Neuronal stem cell (in vitro differentiated cells): ENCODE data around the gene AGXT.

ENCODE experiments used
- DNase-seq: peaks from one replicate; pipeline ENCODE4 v3.0.0-alpha.2; 2013; ENCODE audit warnings: low spot score
- H2AFZ ChIP-seq: one replicate; pipeline ENCODE4 v1.6.1; 2013; ENCODE audit warnings: mild to moderate bottlenecking, low read length, inconsistent platforms
- H2AK5ac ChIP-seq: 2 replicates; pipeline ENCODE4 v1.6.1; 2013; ENCODE audit warnings: low read depth, mild to moderate bottlenecking, inconsistent platforms, low read length, moderate library complexity, mixed read lengths
- H2BK120ac ChIP-seq: 2 replicates; pipeline ENCODE4 v1.6.1; 2013; ENCODE audit warnings: low read depth, mild to moderate bottlenecking, inconsistent platforms, low read length, moderate library complexity, mixed read lengths
- H2BK12ac ChIP-seq: one replicate; pipeline ENCODE4 v1.6.1; 2013; ENCODE audit warnings: low read length, inconsistent platforms
- H2BK15ac ChIP-seq: 2 replicates; pipeline ENCODE4 v1.6.1; 2013; ENCODE audit warnings: mild to moderate bottlenecking, low read length, inconsistent platforms, mixed read lengths
- H2BK5ac ChIP-seq: one replicate; pipeline ENCODE4 v1.6.1; 2013; ENCODE audit warnings: inconsistent platforms, mild to moderate bottlenecking, low read length, moderate library complexity
- H3K14ac ChIP-seq: one replicate; pipeline ENCODE4 v1.6.1; 2013; ENCODE audit warnings: low read length, inconsistent platforms
- H3K18ac ChIP-seq: 2 replicates; pipeline ENCODE4 v1.6.1; 2013; ENCODE audit warnings: low read length, inconsistent platforms
- H3K23ac ChIP-seq: 2 replicates; pipeline ENCODE4 v1.6.1; 2013; ENCODE audit warnings: low read depth, mild to moderate bottlenecking, mixed read lengths, low read length, inconsistent platforms; ENCODE audit not compliant: poor library complexity
- H3K27ac ChIP-seq: replicated peaks from 3 replicates; pipeline ENCODE4 v1.5.1; 2013; ENCODE audit warnings: low read length, inconsistent platforms
- H3K27me3 ChIP-seq, 3 experiments: 2 replicates each; pipeline ENCODE4 v1.6.1; 2013; ENCODE audit warnings: low read length in 3 of 3, mild to moderate bottlenecking in 2 of 3, inconsistent platforms in 1 of 3, low read depth in 1 of 3, mixed read lengths in 1 of 3, moderate library complexity in 1 of 3; ENCODE audit not compliant: control insufficient read depth in 3 of 3, insufficient read depth in 3 of 3
- H3K36me3 ChIP-seq, 2 donors: replicated peaks in 1 of 2; 2 replicates each; pipeline ENCODE4 v1.6.1; 2013; ENCODE audit warnings: low read length in 2 of 2; ENCODE audit not compliant: control insufficient read depth in 2 of 2, insufficient read depth in 2 of 2
- H3K4ac ChIP-seq: 2 replicates; pipeline ENCODE4 v1.6.1; 2013; ENCODE audit warnings: inconsistent platforms, mild to moderate bottlenecking, low read length, moderate library complexity
- H3K4me1 ChIP-seq, 2 donors: 1 replicate in 1 of 2; 2 replicates in 1 of 2; pipeline ENCODE4 v1.6.1; 2013; ENCODE audit warnings: low read length in 2 of 2, low read depth in 1 of 2; ENCODE audit not compliant: control insufficient read depth in 2 of 2, insufficient read depth in 1 of 2
- H3K4me2 ChIP-seq: one replicate; pipeline ENCODE4 v1.6.1; 2013; ENCODE audit warnings: mild to moderate bottlenecking, low read length, inconsistent platforms; ENCODE audit not compliant: insufficient read depth, poor library complexity, severe bottlenecking
- H3K4me3 ChIP-seq, 2 donors: 2 replicates each; pipeline ENCODE4 v1.5.1; 2013; ENCODE audit warnings: low read length in 2 of 2, mild to moderate bottlenecking in 2 of 2, inconsistent platforms in 1 of 2, moderate library complexity in 1 of 2
- H3K79me1 ChIP-seq: one replicate; pipeline ENCODE4 v1.6.1; 2013; ENCODE audit warnings: low read depth, mild to moderate bottlenecking, inconsistent platforms, low read length, moderate library complexity
- H3K9ac ChIP-seq: one replicate; pipeline ENCODE4 v1.6.1; 2013; ENCODE audit warnings: mild to moderate bottlenecking, low read depth, low read length, inconsistent platforms; ENCODE audit not compliant: poor library complexity
- H3K9me3 ChIP-seq, 2 donors: replicated peaks in 1 of 2; 2 replicates each; pipeline versions ENCODE3 to v1.6.1; 2013; ENCODE audit warnings: low read length in 2 of 2, mild to moderate bottlenecking in 2 of 2, inconsistent platforms in 1 of 2, low read depth in 1 of 2, mixed read lengths in 1 of 2, moderate library complexity in 1 of 2; ENCODE audit not compliant: control insufficient read depth in 2 of 2, insufficient read depth in 1 of 2
- H4K8ac ChIP-seq: one replicate; pipeline ENCODE4 v1.6.1; 2013; ENCODE audit warnings: low read depth, mild to moderate bottlenecking, inconsistent platforms, low read length, moderate library complexity
- H4K91ac ChIP-seq: one replicate; pipeline ENCODE4 v1.6.1; 2013; ENCODE audit warnings: low read length, low read depth, mild to moderate bottlenecking, inconsistent platforms; ENCODE audit not compliant: poor library complexity
- WGBS, 2 donors: extraction: QIAGEN DNeasy Blood & Tissue Kit; methylation state at CpG; one replicate each; pipeline ENCODE4 v1.1.7; 2013; ENCODE audit warnings: missing lambda C conversion rate in 2 of 2, mixed read lengths in 1 of 2; ENCODE audit not compliant: insufficient read length in 2 of 2, insufficient replicate concordance in 1 of 2; ENCODE audit errors: extremely low coverage in 2 of 2; 5-methylcytosine and 5-hydroxymethylcytosine counted together

AGXT gene

GRCh38 chr2:240878341-240878936, 9.8 kb downstream of the AGXT start:
- H3K79me1 ChIP-seq: no peaks in the 10 kb centered on the region
- no peak overlapping the region for H3K27ac ChIP-seq
- peak overlapping the region; percentile 70 for H3K18ac ChIP-seq

GRCh38 chr2:240879105-240879504, 10.5 kb downstream of the AGXT start:
- WGBS, 2 donors: no CpG with 5 or more reads among the region's 7 CpGs

More at GRCh38 chr2:240878341-240878936, 9.8 kb downstream of the AGXT start:
- H3K4ac ChIP-seq: no peak overlapping the region
- H3K36me3 ChIP-seq: no peaks in the 10 kb centered on the region
- H3K23ac ChIP-seq: peak overlapping the region; percentile 14
- H2BK12ac ChIP-seq: no peak overlapping the region
- H4K91ac ChIP-seq: no peak overlapping the region
- H2BK15ac ChIP-seq: no peak overlapping the region
- H3K27me3 ChIP-seq: peaks cover 0 to 28% (median 0%) of the 10 kb centered on the region in 3 experiments
- no peak overlapping the region for H2AFZ ChIP-seq
- no CpG with 5 or more reads among the region's 18 CpGs for WGBS, 2 donors
- H2AK5ac ChIP-seq: peak overlapping the region; percentile 91
- H4K8ac ChIP-seq: no peak overlapping the region
- H3K14ac ChIP-seq: no peak overlapping the region
- H3K4me3 ChIP-seq: no peak overlapping the region
- no peak for DNase-seq
- H3K9me3 ChIP-seq: no peaks in the 10 kb centered on the region
- H2BK5ac ChIP-seq: no peak overlapping the region
- H3K4me2 ChIP-seq: no peak overlapping the region
- H2BK120ac ChIP-seq: no peak overlapping the region
- H3K4me1 ChIP-seq: no peaks in the 10 kb centered on the region
- no peak overlapping the region for H3K9ac ChIP-seq

GRCh38 chr2:240881913-240882312, 13.3 kb downstream of the AGXT start:
- no peaks in the 10 kb centered on the region for H3K79me1 ChIP-seq
- H4K91ac ChIP-seq: no peak overlapping the region
- H3K18ac ChIP-seq: no peak overlapping the region
- H3K4me2 ChIP-seq: no peak overlapping the region
- peaks cover 0 to 13% (median 0%) of the 10 kb centered on the region in 3 experiments for H3K27me3 ChIP-seq
- no peak overlapping the region for H3K4ac ChIP-seq
- DNase-seq: no peak
- H2BK120ac ChIP-seq: no peak overlapping the region
- no peaks in the 10 kb centered on the region for H3K36me3 ChIP-seq
- H3K4me3 ChIP-seq: no peak overlapping the region
- no peak overlapping the region for H2AK5ac ChIP-seq
- no peak overlapping the region for H3K27ac ChIP-seq
- no peak overlapping the region for H2AFZ ChIP-seq
- no peak overlapping the region for H4K8ac ChIP-seq
- no peak overlapping the region for H2BK15ac ChIP-seq
- WGBS, 2 donors: no CpG with 5 or more reads among the region's 6 CpGs
- H2BK5ac ChIP-seq: no peak overlapping the region
- H3K4me1 ChIP-seq: no peaks in the 10 kb centered on the region
- H2BK12ac ChIP-seq: no peak overlapping the region
- H3K9me3 ChIP-seq: no peaks in the 10 kb centered on the region
- no peak overlapping the region for H3K14ac ChIP-seq
- H3K9ac ChIP-seq: no peak overlapping the region
- H3K23ac ChIP-seq: no peak overlapping the region

More at GRCh38 chr2:240879105-240879504, 10.5 kb downstream of the AGXT start:
- Histone ChIP-seq H4K91ac (peak overlapping the region; percentile 53), H3K27me3 (peaks cover 0 to 22% (median 0%) of the 10 kb centered on the region in 3 experiments), H3K14ac (no peak overlapping the region), H3K23ac (no peak overlapping the region), H3K9me3 (no peaks in the 10 kb centered on the region), H3K4me3 (no peak overlapping the region), H2BK15ac (no peak overlapping the region), H3K79me1 (no peaks in the 10 kb centered on the region), H2AFZ (no peak overlapping the region), H3K9ac (no peak overlapping the region), H2AK5ac (peak overlapping the region; percentile 91), H2BK12ac (no peak overlapping the region), H4K8ac (no peak overlapping the region), H2BK5ac (no peak overlapping the region), H3K4me2 (no peak overlapping the region), H3K4ac (no peak overlapping the region), H2BK120ac (no peak overlapping the region), H3K18ac (no peak overlapping the region), H3K36me3 (no peaks in the 10 kb centered on the region), H3K27ac (no peak overlapping the region), H3K4me1 (no peaks in the 10 kb centered on the region)
- no peak for DNase-seq

GRCh38 chr2:240884221-240884620, 15.6 kb downstream of the AGXT start:
- Histone ChIP-seq H3K23ac (no peak overlapping the region), H2BK12ac (no peak overlapping the region), H3K79me1 (no peaks in the 10 kb centered on the region), H4K8ac (no peak overlapping the region), H3K4me3 (no peak overlapping the region), H2BK5ac (no peak overlapping the region), H2BK15ac (no peak overlapping the region), H3K27ac (no peak overlapping the region), H3K18ac (no peak overlapping the region), H2BK120ac (no peak overlapping the region), H3K4me2 (no peak overlapping the region), H3K9me3 (no peaks in the 10 kb centered on the region), H4K91ac (no peak overlapping the region), H3K4ac (no peak overlapping the region), H3K27me3 (peaks cover 0 to 13% (median 0%) of the 10 kb centered on the region in 3 experiments), H2AFZ (no peak overlapping the region), H3K14ac (peak overlapping the region; percentile 27), H3K36me3 (no peaks in the 10 kb centered on the region), H2AK5ac (no peak overlapping the region), H3K9ac (no peak overlapping the region), H3K4me1 (no peaks in the 10 kb centered on the region)
- no peak for DNase-seq
- WGBS, 2 donors: no CpG with 5 or more reads among the region's 2 CpGs
